MM.1S (cell line): ENCODE measurements around the gene PPP2R5C.

Source experiments
- DNase-seq: peaks from one replicate; pipeline ENCODE4 v3.0.0-alpha.2; 2015
- H2AFZ ChIP-seq: fragments of 300-600 bp; sonication (generic); 2 replicates; pipeline ENCODE4 v1.6.0; 2016; ENCODE audit warnings: antibody characterized with exemption, low read length
- H3F3A ChIP-seq: fragments of 300-600 bp; sonication (generic); 2 replicates; pipeline ENCODE4 v1.6.1; 2016; ENCODE audit warnings: mild to moderate bottlenecking, antibody characterized with exemption, low read length, moderate library complexity, mixed read lengths; ENCODE audit not compliant: insufficient read depth
- H3K27ac ChIP-seq: fragments of 300-600 bp; sonication (generic); 2 replicates; pipeline ENCODE4 v1.5.1; 2016; ENCODE audit warnings: mild to moderate bottlenecking, low read length
- H3K27me3 ChIP-seq: fragments of 300-600 bp; sonication (generic); replicated peaks from 2 replicates; pipeline ENCODE4 v1.6.0; 2016; ENCODE audit warnings: low read length; ENCODE audit not compliant: insufficient read depth
- H3K36me3 ChIP-seq: fragments of 300-600 bp; sonication (generic); replicated peaks from 2 replicates; pipeline ENCODE4 v1.6.1; 2016; ENCODE audit warnings: mild to moderate bottlenecking, low read length, mixed read lengths; ENCODE audit not compliant: insufficient read depth
- H3K4me1 ChIP-seq: fragments of 300-600 bp; sonication (generic); 2 replicates; pipeline ENCODE4 v1.6.1; 2016; ENCODE audit warnings: low read length, mixed read lengths
- H3K4me2 ChIP-seq: fragments of 300-600 bp; sonication (generic); 2 replicates; pipeline ENCODE4 v1.6.0; 2016; ENCODE audit warnings: low read depth, low read length
- H3K4me3 ChIP-seq: fragments of 300-600 bp; sonication (generic); 2 replicates; pipeline ENCODE4 v1.5.1; 2016; ENCODE audit warnings: low read length, mixed read lengths
- H3K79me2 ChIP-seq: fragments of 300-600 bp; sonication (generic); 2 replicates; pipeline ENCODE4 v1.6.1; 2016; ENCODE audit warnings: mixed run types, low read length, mixed read lengths
- H3K9ac ChIP-seq: fragments of 300-600 bp; sonication (generic); 2 replicates; pipeline ENCODE4 v1.6.1; 2016; ENCODE audit warnings: low read length, mixed read lengths
- H3K9me2 ChIP-seq: fragments of 300-600 bp; sonication (generic); replicated peaks from 2 replicates; pipeline ENCODE4 v1.6.1; 2016; ENCODE audit warnings: mild to moderate bottlenecking, low read length, mixed read lengths; ENCODE audit not compliant: insufficient read depth
- H3K9me3 ChIP-seq: fragments of 300-600 bp; sonication (generic); replicated peaks from 2 replicates; pipeline ENCODE4 v1.6.1; 2016; ENCODE audit warnings: mild to moderate bottlenecking, low read length, mixed read lengths; ENCODE audit not compliant: insufficient read depth
- H4K20me1 ChIP-seq: fragments of 300-600 bp; sonication (generic); 2 replicates; pipeline ENCODE4 v1.6.1; 2016; ENCODE audit warnings: mild to moderate bottlenecking, low read length, moderate library complexity, mixed read lengths; ENCODE audit not compliant: insufficient read depth
- EZH2 ChIP-seq: fragments of 300-600 bp; sonication (generic); optimal IDR thresholded peaks from 2 replicates; pipeline ENCODE3; 2017; ENCODE audit warnings: low read depth, mild to moderate bottlenecking, antibody characterized with exemption, low read length, mixed read lengths
- EZH2phosphoT487 ChIP-seq: fragments of 300-600 bp; sonication (generic); IDR thresholded peaks from 2 replicates; pipeline ENCODE4 v1.6.1; 2018; ENCODE audit warnings: antibody characterized with exemption, low read length
- TF ChIP-seq, protein P1 (sequence below): fragments of 300-600 bp; sonication (generic); IDR thresholded peaks from 2 replicates; pipeline ENCODE4 v1.5.1; 2016; ENCODE audit warnings: antibody characterized with exemption, low read length, mixed read lengths

PPP2R5C gene

DNA sequence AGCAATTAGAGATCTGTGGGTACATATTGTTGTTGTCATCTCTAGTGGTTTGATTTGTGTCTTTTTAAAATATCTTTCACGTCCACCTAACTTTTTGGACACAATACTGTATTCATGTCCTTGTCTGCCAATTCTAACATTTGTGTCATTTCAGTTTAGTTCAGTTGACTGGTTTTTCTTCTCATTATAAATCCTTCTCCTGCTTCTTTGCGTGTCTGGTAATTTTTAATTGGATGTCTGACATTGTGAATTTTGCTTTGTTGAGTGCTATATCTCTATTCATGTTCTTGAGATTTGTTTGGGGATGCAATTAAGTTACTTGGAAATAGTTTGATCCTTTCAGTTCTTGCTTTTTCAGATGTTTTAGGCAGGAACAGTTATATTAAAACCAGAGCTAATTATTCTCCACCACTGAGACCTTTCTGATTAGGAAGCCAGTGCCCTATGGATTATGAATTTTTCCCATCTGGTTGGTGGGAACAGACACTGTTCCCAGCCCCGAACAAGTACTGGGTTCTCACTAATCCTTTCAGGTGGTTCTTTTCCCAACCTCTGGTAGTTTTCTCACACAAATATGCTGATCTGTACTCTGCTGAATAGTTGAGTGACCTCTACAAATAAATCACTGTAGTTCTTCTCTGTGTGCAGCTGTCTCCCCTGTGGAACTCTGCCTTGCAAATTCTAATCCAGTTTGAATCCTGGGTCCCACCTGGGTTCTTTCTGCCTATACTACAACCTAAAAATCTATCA is 111.7 kb downstream of the PPP2R5C start:
- Histone ChIP-seq H3K27ac (no peak overlapping the region), H3K79me2 (peaks cover 77% of the 10 kb centered on the region), H3K4me3 (no peak overlapping the region), H2AFZ (no peak overlapping the region), H3K9me2 (no peaks in the 10 kb centered on the region), H3K27me3 (no peaks in the 10 kb centered on the region), H3K9me3 (no peaks in the 10 kb centered on the region), H4K20me1 (no peaks in the 10 kb centered on the region), H3K4me1 (peaks cover 22% of the 10 kb centered on the region), H3F3A (peaks cover 16% of the 10 kb centered on the region), H3K36me3 (no peaks in the 10 kb centered on the region), H3K4me2 (no peak overlapping the region), H3K9ac (no peak overlapping the region)
- no peak for DNase-seq
- TF ChIP-seq EZH2 (no peak), EZH2phosphoT487 (no peak)
- TF ChIP-seq, protein P1, sequence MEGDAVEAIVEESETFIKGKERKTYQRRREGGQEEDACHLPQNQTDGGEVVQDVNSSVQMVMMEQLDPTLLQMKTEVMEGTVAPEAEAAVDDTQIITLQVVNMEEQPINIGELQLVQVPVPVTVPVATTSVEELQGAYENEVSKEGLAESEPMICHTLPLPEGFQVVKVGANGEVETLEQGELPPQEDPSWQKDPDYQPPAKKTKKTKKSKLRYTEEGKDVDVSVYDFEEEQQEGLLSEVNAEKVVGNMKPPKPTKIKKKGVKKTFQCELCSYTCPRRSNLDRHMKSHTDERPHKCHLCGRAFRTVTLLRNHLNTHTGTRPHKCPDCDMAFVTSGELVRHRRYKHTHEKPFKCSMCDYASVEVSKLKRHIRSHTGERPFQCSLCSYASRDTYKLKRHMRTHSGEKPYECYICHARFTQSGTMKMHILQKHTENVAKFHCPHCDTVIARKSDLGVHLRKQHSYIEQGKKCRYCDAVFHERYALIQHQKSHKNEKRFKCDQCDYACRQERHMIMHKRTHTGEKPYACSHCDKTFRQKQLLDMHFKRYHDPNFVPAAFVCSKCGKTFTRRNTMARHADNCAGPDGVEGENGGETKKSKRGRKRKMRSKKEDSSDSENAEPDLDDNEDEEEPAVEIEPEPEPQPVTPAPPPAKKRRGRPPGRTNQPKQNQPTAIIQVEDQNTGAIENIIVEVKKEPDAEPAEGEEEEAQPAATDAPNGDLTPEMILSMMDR, result no peak

DNA sequence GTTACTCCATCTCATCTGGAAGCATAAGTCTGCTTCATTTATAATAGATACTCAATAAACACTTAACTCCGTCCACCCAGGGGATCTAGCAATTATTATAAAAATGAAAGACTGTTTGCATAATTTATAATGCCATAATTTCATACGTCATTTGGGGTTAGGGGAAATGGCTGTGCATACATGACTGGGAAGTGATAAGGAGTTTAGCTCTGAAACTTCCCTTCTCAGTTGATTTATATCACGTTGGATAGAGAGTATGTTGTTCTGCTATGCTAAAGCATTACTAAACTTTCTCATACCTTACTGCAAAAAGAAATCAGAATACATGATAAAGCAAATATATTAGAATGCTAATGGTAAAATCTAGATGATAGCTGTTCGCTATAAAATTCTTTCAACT is 112.5 kb downstream of the PPP2R5C start:
- Histone ChIP-seq H3K4me3 (no peak overlapping the region), H3K36me3 (no peaks in the 10 kb centered on the region), H3K4me2 (no peak overlapping the region), H3K79me2 (peaks cover 80% of the 10 kb centered on the region), H3K9me3 (no peaks in the 10 kb centered on the region), H3K4me1 (peaks cover 22% of the 10 kb centered on the region), H2AFZ (no peak overlapping the region), H3K9me2 (no peaks in the 10 kb centered on the region), H4K20me1 (no peaks in the 10 kb centered on the region), H3K9ac (no peak overlapping the region), H3F3A (peaks cover 16% of the 10 kb centered on the region), H3K27ac (no peak overlapping the region), H3K27me3 (no peaks in the 10 kb centered on the region)
- TF ChIP-seq, protein P1, result no peak
- TF ChIP-seq EZH2 (no peak), EZH2phosphoT487 (no peak)
- DNase-seq, result no peak

DNA sequence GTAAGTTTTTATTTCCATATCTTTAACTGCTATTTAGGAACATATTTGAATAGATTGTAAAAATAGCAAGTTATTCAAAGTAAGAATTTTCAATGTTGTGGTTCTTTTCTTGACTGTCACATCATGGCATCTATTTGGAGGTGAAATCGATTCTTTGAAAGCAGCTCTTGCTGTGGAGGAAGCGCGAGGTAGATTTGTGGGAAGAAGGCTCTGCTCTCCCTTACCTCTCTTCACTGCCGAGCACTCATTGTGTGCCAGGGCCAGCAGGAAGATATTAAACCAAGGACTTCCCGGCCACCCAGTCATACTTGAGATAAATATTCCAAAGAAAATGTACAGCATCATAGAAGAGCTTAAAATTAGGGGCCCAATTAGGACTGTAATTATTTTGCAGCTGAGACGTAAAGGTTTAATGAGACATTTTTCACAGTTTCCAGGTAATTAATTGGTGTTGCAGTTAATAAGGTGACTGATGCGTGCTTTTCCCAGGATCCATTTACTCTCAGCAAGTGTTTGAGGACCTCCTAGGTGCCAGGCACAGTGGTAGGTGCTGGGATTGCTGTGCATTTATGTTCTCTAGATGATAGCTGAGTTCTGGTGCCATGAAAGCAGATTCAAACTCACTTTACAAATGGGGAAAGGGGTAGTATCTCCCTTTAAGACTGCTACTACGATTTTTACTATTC is 113.7 kb downstream of the PPP2R5C start:
- Histone ChIP-seq H3K27me3 (no peaks in the 10 kb centered on the region), H3K9ac (peak overlapping the region; percentile 85), H4K20me1 (no peaks in the 10 kb centered on the region), H3F3A (peaks cover 16% of the 10 kb centered on the region), H3K4me2 (peak overlapping the region; percentile 66), H3K4me3 (peak overlapping the region; percentile 50; the same call in 1 of the 2 replicates), H3K36me3 (no peaks in the 10 kb centered on the region), H3K9me3 (no peaks in the 10 kb centered on the region), H3K79me2 (peaks cover 80% of the 10 kb centered on the region), H2AFZ (no peak overlapping the region), H3K27ac (peak overlapping the region; percentile 99), H3K4me1 (peaks cover 22% of the 10 kb centered on the region), H3K9me2 (no peaks in the 10 kb centered on the region)
- TF ChIP-seq, protein P1, result no peak
- TF ChIP-seq EZH2, result no peak
- no peak for TF ChIP-seq EZH2phosphoT487
- DNase-seq, result peak; percentile 21
